Measurements from ENCODE around the gene TRPC3.

The TRPC3 gene

GRCh38 chr4:121869841-121870822 lies 81.7 kb downstream of the TRPC3 start, which contains the start of gene BBS7:
Gene BBS7 (minus strand): TSS chr4:121870474. CDS start chr4:121870313, 161 bp downstream.
- DNase-seq = peak; percentile 98

DNA sequence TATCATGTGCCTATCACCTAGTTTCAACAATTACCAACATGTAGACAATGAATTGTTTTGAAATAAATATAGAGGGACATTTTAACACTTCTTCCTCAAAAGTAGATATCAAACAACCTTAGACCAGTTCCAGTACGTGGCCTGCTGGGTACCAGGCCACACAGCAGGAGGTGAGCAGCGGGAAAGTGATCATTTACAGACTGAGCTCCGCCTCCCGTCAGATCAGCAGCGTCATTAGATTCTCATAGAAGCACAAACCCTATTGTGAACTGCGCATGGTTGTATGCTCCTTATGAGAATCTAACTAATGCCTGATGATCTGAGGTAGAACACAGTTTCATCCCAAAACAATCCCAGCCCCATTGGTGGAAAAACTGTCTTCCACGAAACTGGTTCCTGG lies 88.1 kb downstream of the TRPC3 start:
- no peak for DNase-seq

DNA sequence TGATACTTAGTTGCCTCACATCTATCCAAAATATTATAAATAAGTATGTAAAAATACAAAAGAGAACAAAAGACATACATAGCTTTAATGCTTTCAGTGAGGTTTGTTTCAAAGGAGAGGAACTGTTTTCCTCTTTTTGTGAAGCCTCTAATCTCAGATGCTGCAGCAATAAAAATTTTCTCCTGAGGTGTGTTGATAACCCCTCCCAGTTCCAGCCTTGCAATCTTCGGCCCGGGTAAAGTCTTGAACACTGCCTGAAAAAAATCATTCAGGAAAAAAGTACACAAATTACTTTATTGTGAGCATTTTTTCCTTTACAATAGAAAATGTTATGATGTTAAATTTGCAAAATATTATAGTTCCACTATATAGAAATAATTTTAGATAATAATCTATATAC lies 90.4 kb downstream of the TRPC3 start:
- no peak for DNase-seq

DNA sequence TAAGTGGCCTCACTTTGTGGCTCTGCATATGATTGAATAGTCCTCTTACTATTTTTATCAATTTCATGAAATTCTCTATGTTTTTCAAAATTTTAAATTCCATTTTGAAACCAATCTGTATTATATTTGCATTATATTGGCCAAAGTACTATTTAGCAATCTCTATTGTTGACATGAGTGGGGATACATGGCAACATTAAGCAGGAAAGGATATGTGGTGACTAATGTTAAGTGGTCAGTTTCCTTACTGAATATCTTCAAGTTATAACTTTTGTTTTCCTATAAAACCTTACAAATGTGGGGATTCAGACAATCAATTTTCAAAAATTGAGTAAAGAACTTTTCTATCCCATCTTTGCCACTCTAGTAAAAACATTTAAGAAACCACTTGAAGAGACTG lies 91.7 kb downstream of the TRPC3 start:
- DNase-seq = no peak

GRCh38 chr4:121851354-121851753 lies 100.5 kb downstream of the TRPC3 start:
- DNase-seq = no peak

DNA sequence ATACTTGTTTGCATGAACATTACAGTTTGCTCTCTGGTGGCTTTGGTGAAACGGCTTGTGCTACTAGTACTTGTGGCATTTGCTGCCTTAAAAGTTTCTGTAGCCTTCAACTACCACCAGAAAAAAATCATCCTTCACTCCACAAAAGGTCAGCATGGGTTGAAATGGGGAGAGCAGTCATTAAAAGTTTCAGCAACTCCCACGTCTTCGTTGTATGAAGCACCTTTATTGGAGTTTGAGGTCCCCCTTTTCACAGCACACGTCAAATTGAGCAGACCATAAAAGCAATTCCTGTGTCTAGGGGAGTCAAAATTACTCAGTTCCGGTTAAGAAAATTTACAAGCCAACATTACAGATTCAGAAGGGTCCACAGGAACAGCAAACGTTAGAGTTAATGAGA lies 105.2 kb downstream of the TRPC3 start:
- DNase-seq = no peak

- DNase-seq = no peak
Measured at GRCh38 chr4:121842862-121843261, 109.0 kb downstream of the TRPC3 start.

DNA sequence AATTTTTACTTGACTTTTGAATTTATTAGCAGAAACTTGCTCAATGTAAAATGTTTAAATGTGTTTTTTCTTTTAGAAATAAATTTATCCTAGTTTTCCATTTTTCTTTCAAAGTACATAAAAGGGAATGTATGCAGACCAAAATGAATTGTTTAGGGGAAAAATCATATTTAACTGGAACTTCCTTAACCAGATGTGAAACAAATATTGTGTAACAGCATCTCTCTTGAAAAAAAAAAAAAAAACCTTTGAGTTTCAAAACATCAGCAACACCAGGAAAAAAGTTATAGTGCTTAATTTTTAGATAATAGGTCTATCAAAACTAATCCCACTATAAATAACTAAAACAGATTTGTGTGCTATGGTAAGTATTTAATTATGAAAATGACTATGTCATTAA lies 113.7 kb downstream of the TRPC3 start:
- DNase-seq = no peak

GRCh38 chr4:121829511-121829910 lies 122.3 kb downstream of the TRPC3 start:
- no peak for DNase-seq
